SK-N-SH (cell line): ENCODE measurements around the gene LHX4. TPM values are rescaled to one million over a fixed set of nuclear protein-coding genes. Genes with fewer than 3 reads are reported as not detected.

ENCODE experiments used
- CTCF ChIA-PET: fragments of 300-600, 350-600 bp; formaldehyde crosslinking; extraction: SDS; loops from one replicate; lab custom pipeline; 2021; lab: Yijun Ruan, JAX
- POLR2A ChIA-PET: fragments of 350-600 bp; sonication (Branson Sonifier 250); formaldehyde crosslinking; extraction: SDS; loops from one replicate; lab custom pipeline; 2020; ENCODE audit warnings: antibody characterized with exemption, inconsistent platforms; lab: Yijun Ruan, JAX
- DNase-seq: peaks from one replicate; pipeline ENCODE4 v3.0.0; 2012
- H2AFZ ChIP-seq: fragments of 200-600 bp; sonication (generic); 2 replicates; pipeline ENCODE4 v1.8.1; 2016; ENCODE audit warnings: antibody characterized with exemption, mild to moderate bottlenecking, low read depth
- H3F3A ChIP-seq: fragments of 200-600 bp; sonication (generic); replicated peaks from 2 replicates; pipeline ENCODE3; 2016; ENCODE audit warnings: antibody characterized with exemption, mild to moderate bottlenecking; ENCODE audit not compliant: insufficient read depth
- H3K27ac ChIP-seq, 2 experiments: fragments of 200-500 bp in 1 of 2; fragments of 200-600 bp in 1 of 2; sonication (Bioruptor generic) in 1 of 2; sonication (generic), shearing (Covaris generic) in 1 of 2; 2 replicates each; pipeline versions ENCODE4 v1.5.1 to v1.6.1; 2014 to 2016; ENCODE audit warnings: low read depth in 2 of 2, inconsistent platforms in 1 of 2, low read length in 1 of 2, mild to moderate bottlenecking in 1 of 2, mixed read lengths in 1 of 2
- H3K27me3 ChIP-seq: fragments of 200-600 bp; sonication (generic), shearing (Covaris generic); 2 replicates; pipeline ENCODE4 v1.6.1; 2016; ENCODE audit warnings: mixed run types; ENCODE audit not compliant: insufficient read depth
- H3K36me3 ChIP-seq, 2 experiments: fragments of 200-500 bp in 1 of 2; fragments of 200-600 bp in 1 of 2; sonication (Bioruptor generic) in 1 of 2; sonication (generic) in 1 of 2; replicated peaks in 1 of 2; 2 replicates each; pipeline versions ENCODE3 to v1.5.1; 2014 to 2016; ENCODE audit warnings: low read length in 1 of 2, mild to moderate bottlenecking in 1 of 2; ENCODE audit not compliant: insufficient read depth in 2 of 2, control insufficient read depth in 1 of 2
- H3K4me1 ChIP-seq, 2 experiments: fragments of 200-500 bp in 1 of 2; fragments of 200-600 bp in 1 of 2; sonication (Bioruptor generic) in 1 of 2; sonication (generic), shearing (Covaris generic) in 1 of 2; 2 replicates each; pipeline versions ENCODE4 v1.5.1 to v1.6.1; 2014 to 2016; ENCODE audit warnings: low read depth in 1 of 2, low read length in 1 of 2, mixed run types in 1 of 2; ENCODE audit not compliant: insufficient read depth in 2 of 2, control insufficient read depth in 1 of 2
- H3K4me2 ChIP-seq: fragments of 200-600 bp; sonication (generic), shearing (Covaris generic); 2 replicates; pipeline ENCODE4 v1.6.1; 2017; ENCODE audit warnings: mixed run types
- H3K4me3 ChIP-seq, 2 experiments: fragments of 200-500 bp in 1 of 2; fragments of 200-600 bp in 1 of 2; sonication (Bioruptor generic) in 1 of 2; sonication (generic), shearing (Covaris generic) in 1 of 2; 2 replicates each; pipeline versions ENCODE4 v1.5.1 to v1.8.1; 2014 to 2016; ENCODE audit warnings: low read depth in 2 of 2, inconsistent platforms in 1 of 2, low read length in 1 of 2, mild to moderate bottlenecking in 1 of 2, mixed read lengths in 1 of 2, moderate library complexity in 1 of 2
- H3K79me2 ChIP-seq: fragments of 200-600 bp; sonication (generic); 2 replicates; pipeline ENCODE4 v1.8.1; 2017; ENCODE audit warnings: mild to moderate bottlenecking; ENCODE audit not compliant: insufficient read depth
- H3K9ac ChIP-seq: fragments of 200-600 bp; sonication (generic); 2 replicates; pipeline ENCODE4 v1.6.1; 2017; ENCODE audit warnings: mixed run types
- H3K9me2 ChIP-seq: fragments of 200-600 bp; sonication (generic); 2 replicates; pipeline ENCODE4 v1.6.1; 2017; ENCODE audit warnings: mixed run types
- H3K9me3 ChIP-seq: fragments of 200-600 bp; sonication (generic); 2 replicates; pipeline ENCODE4 v1.6.1; 2017; ENCODE audit warnings: mixed run types, mild to moderate bottlenecking, moderate library complexity
- H4K20me1 ChIP-seq: fragments of 200-600 bp; sonication (generic); 2 replicates; pipeline ENCODE4 v1.6.1; 2017; ENCODE audit warnings: mild to moderate bottlenecking, mixed run types; ENCODE audit not compliant: insufficient read depth
- EP300 ChIP-seq, 2 experiments: IDR thresholded peaks; 2 replicates each; pipeline versions ENCODE4 v1.4.0 to v1.6.1; 2012; ENCODE audit warnings: borderline replicate concordance in 1 of 2, low read depth in 1 of 2, low read length in 1 of 2
- FOSL2 ChIP-seq: IDR thresholded peaks from 2 replicates; pipeline ENCODE4 v1.4.0; 2012; ENCODE audit warnings: low read depth, mild to moderate bottlenecking, moderate library complexity, borderline replicate concordance
- FOXJ3 ChIP-seq: sonication (generic); formaldehyde crosslinking; IDR thresholded peaks from 2 replicates; pipeline ENCODE4 v1.5.1; 2020; ENCODE audit warnings: mild to moderate bottlenecking, missing genetic modification reagents
- FOXM1 ChIP-seq: IDR thresholded peaks from 2 replicates; pipeline ENCODE4 v1.4.0; 2012; ENCODE audit warnings: low read depth, mild to moderate bottlenecking
- GATA2 ChIP-seq: sonication (generic); formaldehyde crosslinking; IDR thresholded peaks from 2 replicates; pipeline ENCODE4 v1.5.0; 2020; ENCODE audit warnings: mild to moderate bottlenecking, missing genetic modification reagents
- JUND ChIP-seq: IDR thresholded peaks from 2 replicates; pipeline ENCODE4 v1.4.0; 2012
- MAX ChIP-seq: IDR thresholded peaks from 2 replicates; pipeline ENCODE4 v1.4.0; 2012; ENCODE audit warnings: low read depth
- MEF2A ChIP-seq: IDR thresholded peaks from 2 replicates; pipeline ENCODE4 v1.4.0; 2012; ENCODE audit warnings: low read depth, borderline replicate concordance
- MXI1 ChIP-seq: IDR thresholded peaks from 2 replicates; pipeline ENCODE4 v1.6.1; 2012; ENCODE audit warnings: mild to moderate bottlenecking, low read depth, low read length, improper control_type of control experiment
- RAD21 ChIP-seq: IDR thresholded peaks from 2 replicates; pipeline ENCODE4 v1.6.1; 2012; ENCODE audit warnings: mild to moderate bottlenecking, low read length
- SMC3 ChIP-seq: IDR thresholded peaks from 2 replicates; pipeline ENCODE4 v1.6.1; 2012; ENCODE audit warnings: low read depth, low read length, improper control_type of control experiment
- TCF12 ChIP-seq: IDR thresholded peaks from 2 replicates; pipeline ENCODE4 v1.4.0; 2012
- USF2 ChIP-seq: fragments of 150-350 bp; IDR thresholded peaks from 2 replicates; pipeline ENCODE4 v1.6.1; 2017; ENCODE audit warnings: antibody characterized with exemption, low read length, low read depth, borderline replicate concordance
- WGBS: methylation state at CpG from one replicate; pipeline ENCODE4 v1.1.6; 2017; ENCODE audit warnings: low lambda C conversion rate; 5-methylcytosine and 5-hydroxymethylcytosine counted together
- polyA plus RNA-seq, 3 experiments: library from polyadenylated mRNA; depleted of rRNA; stranded (reverse); fragments of >200 nt; gene quantifications; 2 replicates each; pipeline ENCODE4 v1.2.3, GENCODE V29; 2012
- TF ChIP-seq, protein P1 (sequence below): IDR thresholded peaks from 2 replicates; pipeline ENCODE4 v1.6.1; 2012; ENCODE audit warnings: mild to moderate bottlenecking, low read depth, low read length, moderate library complexity
- TF ChIP-seq, protein P2 (sequence below): IDR thresholded peaks from 2 replicates; pipeline ENCODE4 v1.4.0; 2012; ENCODE audit warnings: low read depth, borderline replicate concordance
- TF ChIP-seq, protein P3 (sequence below): IDR thresholded peaks from 2 replicates; pipeline ENCODE4; 2012

LHX4 gene
- polyA plus RNA-seq, 1 of the 3 experiments (the other 2 are of a cell fraction) = not detected

GRCh38 chr1:180250499-180250770 lies 20.4 kb downstream of the LHX4 start:
- H3K4me3 ChIP-seq = no peak overlapping the region
- H3K36me3 ChIP-seq = no peaks in the 10 kb centered on the region
- no peak for DNase-seq
- POLR2A ChIA-PET = no interaction called here
- no peaks in the 10 kb centered on the region for H3K9me3 ChIP-seq
- WGBS = 56% methylated on average over 3 of the region's 7 CpGs
- no peaks in the 10 kb centered on the region for H3K27me3 ChIP-seq
- no peaks in the 10 kb centered on the region for H3F3A ChIP-seq
- H3K9me2 ChIP-seq = no peaks in the 10 kb centered on the region
- no peak overlapping the region for H3K27ac ChIP-seq
- no peak overlapping the region for H3K9ac ChIP-seq
- CTCF ChIA-PET = interaction anchor here (1.7 to 1.9 kb wide), 2 partner anchors 12 to 227 kb away, joined by 7 to 8 read pairs; no protein-coding TSS in a partner anchor
- H3K79me2 ChIP-seq = no peaks in the 10 kb centered on the region
- peaks cover 0 to 2% of the 10 kb centered on the region in 2 experiments; a peak in 1 of 4 replicates for H3K4me1 ChIP-seq
- no peak for TF ChIP-seq USF2
- TF ChIP-seq RAD21 = no peak
- TF ChIP-seq, protein P1, sequence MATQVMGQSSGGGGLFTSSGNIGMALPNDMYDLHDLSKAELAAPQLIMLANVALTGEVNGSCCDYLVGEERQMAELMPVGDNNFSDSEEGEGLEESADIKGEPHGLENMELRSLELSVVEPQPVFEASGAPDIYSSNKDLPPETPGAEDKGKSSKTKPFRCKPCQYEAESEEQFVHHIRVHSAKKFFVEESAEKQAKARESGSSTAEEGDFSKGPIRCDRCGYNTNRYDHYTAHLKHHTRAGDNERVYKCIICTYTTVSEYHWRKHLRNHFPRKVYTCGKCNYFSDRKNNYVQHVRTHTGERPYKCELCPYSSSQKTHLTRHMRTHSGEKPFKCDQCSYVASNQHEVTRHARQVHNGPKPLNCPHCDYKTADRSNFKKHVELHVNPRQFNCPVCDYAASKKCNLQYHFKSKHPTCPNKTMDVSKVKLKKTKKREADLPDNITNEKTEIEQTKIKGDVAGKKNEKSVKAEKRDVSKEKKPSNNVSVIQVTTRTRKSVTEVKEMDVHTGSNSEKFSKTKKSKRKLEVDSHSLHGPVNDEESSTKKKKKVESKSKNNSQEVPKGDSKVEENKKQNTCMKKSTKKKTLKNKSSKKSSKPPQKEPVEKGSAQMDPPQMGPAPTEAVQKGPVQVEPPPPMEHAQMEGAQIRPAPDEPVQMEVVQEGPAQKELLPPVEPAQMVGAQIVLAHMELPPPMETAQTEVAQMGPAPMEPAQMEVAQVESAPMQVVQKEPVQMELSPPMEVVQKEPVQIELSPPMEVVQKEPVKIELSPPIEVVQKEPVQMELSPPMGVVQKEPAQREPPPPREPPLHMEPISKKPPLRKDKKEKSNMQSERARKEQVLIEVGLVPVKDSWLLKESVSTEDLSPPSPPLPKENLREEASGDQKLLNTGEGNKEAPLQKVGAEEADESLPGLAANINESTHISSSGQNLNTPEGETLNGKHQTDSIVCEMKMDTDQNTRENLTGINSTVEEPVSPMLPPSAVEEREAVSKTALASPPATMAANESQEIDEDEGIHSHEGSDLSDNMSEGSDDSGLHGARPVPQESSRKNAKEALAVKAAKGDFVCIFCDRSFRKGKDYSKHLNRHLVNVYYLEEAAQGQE = no peak
- TF ChIP-seq, protein P2, sequence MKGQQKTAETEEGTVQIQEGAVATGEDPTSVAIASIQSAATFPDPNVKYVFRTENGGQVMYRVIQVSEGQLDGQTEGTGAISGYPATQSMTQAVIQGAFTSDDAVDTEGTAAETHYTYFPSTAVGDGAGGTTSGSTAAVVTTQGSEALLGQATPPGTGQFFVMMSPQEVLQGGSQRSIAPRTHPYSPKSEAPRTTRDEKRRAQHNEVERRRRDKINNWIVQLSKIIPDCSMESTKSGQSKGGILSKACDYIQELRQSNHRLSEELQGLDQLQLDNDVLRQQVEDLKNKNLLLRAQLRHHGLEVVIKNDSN = no peak
- TF ChIP-seq TCF12 = no peak
- no peak overlapping the region for H3K4me2 ChIP-seq
- H4K20me1 ChIP-seq = no peaks in the 10 kb centered on the region
- H2AFZ ChIP-seq = no peak overlapping the region

DNA sequence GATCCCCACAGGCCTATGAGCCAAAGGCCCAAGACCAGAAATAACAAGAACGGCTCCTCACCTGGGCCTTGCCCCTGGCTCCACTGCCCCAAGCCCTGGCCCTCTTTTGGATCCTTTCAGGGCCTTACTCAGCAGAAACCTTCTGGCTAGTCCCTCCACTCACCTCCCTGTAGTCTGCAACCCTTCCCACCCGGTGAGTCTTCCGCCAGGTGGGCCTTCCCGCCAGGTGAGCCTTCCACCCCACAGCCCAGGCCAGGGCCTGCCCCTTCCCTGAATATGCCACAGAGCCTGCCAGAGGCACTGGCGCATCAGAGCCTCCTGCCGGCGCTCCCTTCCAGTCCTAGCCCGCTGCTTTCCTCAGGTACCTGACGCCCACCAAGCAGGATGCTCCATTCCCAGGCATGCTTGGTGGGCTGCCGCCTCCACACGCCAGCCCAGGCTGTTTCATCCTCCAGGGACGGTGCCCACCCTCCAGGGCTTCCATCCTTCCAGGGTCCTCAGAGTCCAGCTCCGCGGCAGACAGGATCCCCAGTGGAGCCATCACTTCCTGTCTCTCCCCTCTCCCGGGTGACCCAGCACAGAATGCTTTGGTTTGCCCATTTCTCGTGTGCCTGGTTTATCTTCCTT lies 20.9 kb downstream of the LHX4 start:
- no peak for DNase-seq
- Histone ChIP-seq H3K79me2 (no peaks in the 10 kb centered on the region), H3K9me3 (no peaks in the 10 kb centered on the region), H4K20me1 (no peaks in the 10 kb centered on the region), H3K9me2 (no peaks in the 10 kb centered on the region), H3K9ac (no peak overlapping the region), H3K4me3 (no peak overlapping the region), H3K36me3 (no peaks in the 10 kb centered on the region), H3K27ac (no peak overlapping the region), H3K4me1 (peaks cover 0 to 2% of the 10 kb centered on the region in 2 experiments; a peak in 1 of 4 replicates), H3K4me2 (no peak overlapping the region), H3K27me3 (no peaks in the 10 kb centered on the region), H2AFZ (no peak overlapping the region), H3F3A (no peaks in the 10 kb centered on the region)
- POLR2A ChIA-PET = no interaction called here
- 75% methylated on average over 13 of the region's 16 CpGs for WGBS
- CTCF ChIA-PET = interaction anchor here (0.7 to 4.2 kb wide), 7 partner anchors 11 to 228 kb away, joined by 3 to 58 read pairs (median 21); no protein-coding TSS in a partner anchor
- TF ChIP-seq FOSL2 = no peak
- TF ChIP-seq GATA2 (CRISPR knock-in tag) = no peak
- TF ChIP-seq USF2 = no peak
- no peak for TF ChIP-seq JUND
- TF ChIP-seq MEF2A = no peak
- no peak for TF ChIP-seq EP300 (IDR thresholded peaks at IDR 0.05; ENCODE audit: borderline replicate concordance in 1 of 2, low read depth in 1 of 2, low read length in 1 of 2)
- no peak for TF ChIP-seq SMC3
- TF ChIP-seq, protein P2 = no peak
- no peak for TF ChIP-seq FOXM1
- TF ChIP-seq, protein P3, sequence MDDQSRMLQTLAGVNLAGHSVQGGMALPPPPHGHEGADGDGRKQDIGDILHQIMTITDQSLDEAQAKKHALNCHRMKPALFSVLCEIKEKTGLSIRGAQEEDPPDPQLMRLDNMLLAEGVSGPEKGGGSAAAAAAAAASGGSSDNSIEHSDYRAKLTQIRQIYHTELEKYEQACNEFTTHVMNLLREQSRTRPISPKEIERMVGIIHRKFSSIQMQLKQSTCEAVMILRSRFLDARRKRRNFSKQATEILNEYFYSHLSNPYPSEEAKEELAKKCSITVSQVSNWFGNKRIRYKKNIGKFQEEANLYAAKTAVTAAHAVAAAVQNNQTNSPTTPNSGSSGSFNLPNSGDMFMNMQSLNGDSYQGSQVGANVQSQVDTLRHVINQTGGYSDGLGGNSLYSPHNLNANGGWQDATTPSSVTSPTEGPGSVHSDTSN = no peak
- TF ChIP-seq MAX = no peak
- no peak for TF ChIP-seq FOXJ3
- TF ChIP-seq MXI1 = no peak
